ENCODE data around the gene PHYHD1. TPM values are rescaled to one million over a fixed set of nuclear protein-coding genes. Genes with fewer than 3 reads are reported as not detected.
"Not testable (repeated sequence)": the region's sequence is repeated elsewhere in the genome, so short reads cannot be mapped to it uniquely, and the experiment has no call there.

PHYHD1 gene
- total RNA-seq, 3 donors from 2014 or later: 24.3 to 67.0 (median 44.8) TPM

DNA sequence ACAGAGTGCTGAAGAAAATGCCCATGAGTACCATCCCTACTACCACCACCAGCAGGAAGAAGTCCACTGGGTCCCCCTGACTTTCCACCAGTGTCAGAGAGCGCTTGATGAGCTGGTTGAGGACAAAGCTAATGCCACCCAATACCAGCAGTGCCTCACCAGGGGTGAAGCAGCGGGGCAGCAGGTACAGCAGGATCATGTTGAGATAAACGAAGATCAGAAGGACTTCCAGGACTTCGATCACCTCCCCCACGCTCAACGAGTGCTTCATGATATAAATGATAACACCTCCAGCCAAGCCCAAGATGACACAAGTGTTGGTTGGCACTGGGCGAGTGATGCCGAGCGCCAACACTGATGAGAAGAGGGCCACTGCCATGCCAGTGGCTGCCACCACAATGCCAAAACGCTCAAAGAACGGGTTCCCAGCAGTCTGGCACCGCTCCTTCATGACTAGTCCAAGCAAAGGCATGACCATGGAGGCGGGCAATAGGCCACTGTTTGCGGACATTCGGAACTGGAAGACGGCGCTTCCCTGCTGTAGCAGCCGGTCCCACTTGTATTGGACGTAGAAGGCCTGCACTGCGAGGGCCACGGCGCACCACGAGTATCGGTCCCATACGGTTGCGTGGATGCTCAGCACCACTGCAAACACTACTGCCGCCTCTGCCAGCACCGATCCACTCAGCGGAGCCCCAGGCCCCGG is 25.9 kb downstream of the PHYHD1 start:
- no peaks in the 10 kb centered on the region for H3K4me1 ChIP-seq
- H3K36me3 ChIP-seq: no peaks in the 10 kb centered on the region
- peak; percentile 30 to 50 for DNase-seq (ENCODE audit: low spot score in 2 of 2)
- TF ChIP-seq, protein P1, sequence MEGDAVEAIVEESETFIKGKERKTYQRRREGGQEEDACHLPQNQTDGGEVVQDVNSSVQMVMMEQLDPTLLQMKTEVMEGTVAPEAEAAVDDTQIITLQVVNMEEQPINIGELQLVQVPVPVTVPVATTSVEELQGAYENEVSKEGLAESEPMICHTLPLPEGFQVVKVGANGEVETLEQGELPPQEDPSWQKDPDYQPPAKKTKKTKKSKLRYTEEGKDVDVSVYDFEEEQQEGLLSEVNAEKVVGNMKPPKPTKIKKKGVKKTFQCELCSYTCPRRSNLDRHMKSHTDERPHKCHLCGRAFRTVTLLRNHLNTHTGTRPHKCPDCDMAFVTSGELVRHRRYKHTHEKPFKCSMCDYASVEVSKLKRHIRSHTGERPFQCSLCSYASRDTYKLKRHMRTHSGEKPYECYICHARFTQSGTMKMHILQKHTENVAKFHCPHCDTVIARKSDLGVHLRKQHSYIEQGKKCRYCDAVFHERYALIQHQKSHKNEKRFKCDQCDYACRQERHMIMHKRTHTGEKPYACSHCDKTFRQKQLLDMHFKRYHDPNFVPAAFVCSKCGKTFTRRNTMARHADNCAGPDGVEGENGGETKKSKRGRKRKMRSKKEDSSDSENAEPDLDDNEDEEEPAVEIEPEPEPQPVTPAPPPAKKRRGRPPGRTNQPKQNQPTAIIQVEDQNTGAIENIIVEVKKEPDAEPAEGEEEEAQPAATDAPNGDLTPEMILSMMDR (IDR thresholded peaks at IDR 0.05): no peak
- TF ChIP-seq POLR2A (IDR thresholded peaks at IDR 0.05) (no peak), POLR2AphosphoS5 (IDR thresholded peaks at IDR 0.05) (no peak)
- no peaks in the 10 kb centered on the region for H3K9me3 ChIP-seq
- intact Hi-C loops (cut with DNase I; ENCODE audit: low total_unique reads): loop anchor here (5.0 kb wide), 1 partner anchor 1134 kb away; no protein-coding TSS in a partner anchor
- H3K27ac ChIP-seq: peak overlapping the region; percentile 92 to 94
- H3K4me3 ChIP-seq: peak overlapping the region; percentile 89 to 96 (median 94)
- H3K27me3 ChIP-seq: no peaks in the 10 kb centered on the region

DNA sequence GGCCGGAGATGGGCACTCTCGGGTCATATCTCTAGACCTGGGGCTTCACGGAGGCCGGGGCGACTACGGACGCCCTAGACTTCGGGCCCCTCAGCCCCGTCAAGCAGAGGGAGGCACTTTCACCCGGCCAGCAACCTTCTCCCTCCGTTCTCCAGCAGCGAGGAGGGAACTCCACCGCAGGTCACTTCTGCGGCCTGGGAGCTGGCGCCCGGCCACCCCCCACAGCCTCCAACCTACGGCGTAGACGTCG is 26.4 kb downstream of the PHYHD1 start:
- TF ChIP-seq POLR2A (IDR thresholded peaks at IDR 0.05) (no peak), POLR2AphosphoS5 (IDR thresholded peaks at IDR 0.05) (no peak)
- TF ChIP-seq, protein P1 (IDR thresholded peaks at IDR 0.05): no peak
- DNase-seq (ENCODE audit: low spot score in 2 of 2): no peak
- no peaks in the 10 kb centered on the region for H3K9me3 ChIP-seq
- H3K4me3 ChIP-seq: peak overlapping the region; percentile 89 to 96 (median 94)
- intact Hi-C loops (cut with DNase I; ENCODE audit: low total_unique reads): loop anchor here (5.0 kb wide), 1 partner anchor 1135 kb away; no protein-coding TSS in a partner anchor
- peak overlapping the region; percentile 92 to 94 for H3K27ac ChIP-seq
- no peaks in the 10 kb centered on the region for H3K36me3 ChIP-seq
- no peaks in the 10 kb centered on the region for H3K4me1 ChIP-seq
- no peaks in the 10 kb centered on the region for H3K27me3 ChIP-seq

DNA sequence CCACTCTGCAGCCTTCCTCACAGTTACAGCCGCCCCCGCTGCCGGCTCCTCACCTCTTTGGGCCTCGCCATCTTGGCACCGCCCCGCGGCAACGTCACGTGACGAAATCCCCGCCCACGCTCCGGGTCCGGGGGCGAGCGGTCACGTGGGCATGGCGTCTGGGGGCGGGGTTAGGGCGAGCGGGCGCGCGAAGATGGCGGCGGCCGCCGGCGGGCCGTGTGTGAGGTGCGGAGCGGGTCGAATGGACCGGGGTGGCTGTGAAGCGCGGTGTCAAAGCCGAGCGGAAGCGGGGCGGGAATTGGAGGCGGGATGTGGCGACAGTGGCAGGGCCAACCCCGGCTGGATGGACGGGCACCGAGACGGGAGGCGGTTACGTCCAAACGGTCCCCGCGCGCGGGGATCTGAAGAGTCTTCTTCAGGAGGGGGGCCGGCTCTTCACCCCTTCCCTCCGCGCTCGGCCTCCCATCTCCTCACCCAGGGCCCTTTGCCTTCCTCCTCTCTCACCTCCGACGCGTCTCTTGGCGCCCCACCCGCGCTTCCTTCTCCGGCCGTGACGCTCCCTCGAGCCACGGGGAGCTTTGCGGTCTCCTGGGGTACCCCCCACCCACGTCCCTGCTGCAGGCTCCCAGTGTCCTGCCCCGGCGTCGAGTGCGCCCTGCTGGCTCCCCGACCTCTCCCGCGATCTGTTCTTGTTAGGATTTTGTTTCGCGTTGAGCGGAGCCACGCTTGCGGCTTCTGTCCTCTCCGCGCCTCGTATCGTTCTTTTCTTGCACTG is 26.9 kb downstream of the PHYHD1 start, which contains the start of the genes DOLK and NUP188:
Gene DOLK, minus strand, starts transcription at position 77 of the 775 bp plus-strand sequence. CDS start 300 bp downstream, outside the sequence.
Gene NUP188, plus strand, starts transcription at position 173 of the 775 bp plus-strand sequence. Its CDS starts 21 bp downstream, at position 194.
- Histone ChIP-seq H3K9me3 (no peaks in the 10 kb centered on the region), H3K4me3 (peak within 1 kb of the TSS; percentile 89 to 96 (median 94)), H3K27ac (peak within 1 kb of the TSS; percentile 92 to 94), H3K36me3 (no peaks in the 10 kb centered on the region), H3K4me1 (no peaks in the 10 kb centered on the region), H3K27me3 (no peaks in the 10 kb centered on the region)
- peak; percentile 93 to 97 for DNase-seq (ENCODE audit: low spot score in 2 of 2)
- intact Hi-C loops (cut with DNase I; ENCODE audit: low total_unique reads): loop anchor here (5.0 kb wide), 1 partner anchor 1135 kb away; no protein-coding TSS in a partner anchor
- TF ChIP-seq, protein P1 (IDR thresholded peaks at IDR 0.05): peak in 1 of 3 donors; percentile 13
- peak; percentile 86 for TF ChIP-seq POLR2A (IDR thresholded peaks at IDR 0.05)
- peak; percentile 91 to 95 (median 91) for TF ChIP-seq POLR2AphosphoS5 (IDR thresholded peaks at IDR 0.05)

DNA sequence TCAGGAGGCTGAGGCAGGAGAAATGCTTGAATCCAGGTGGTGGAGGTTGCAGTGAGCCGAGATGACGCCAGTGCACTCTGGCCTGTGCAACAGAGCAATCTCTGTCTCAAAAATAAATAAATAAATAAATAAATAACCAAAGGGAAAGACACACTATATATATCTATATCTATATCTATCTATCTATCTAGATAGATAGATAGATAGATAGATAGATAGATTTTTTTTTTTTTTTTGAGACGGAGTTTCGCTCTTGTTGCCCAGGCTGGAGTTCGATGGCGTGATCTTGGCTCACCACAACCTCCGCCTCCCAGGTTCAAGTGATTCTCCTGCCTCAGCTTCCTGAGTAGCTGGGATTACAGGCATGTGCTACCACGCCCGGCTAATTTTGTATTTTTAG is 40.6 kb downstream of the PHYHD1 start:
- H3K4me3 ChIP-seq; intact Hi-C loops (cut with DNase I; ENCODE audit: low total_unique reads); DNase-seq (ENCODE audit: low spot score in 2 of 2); H3K36me3 ChIP-seq; H3K27me3 ChIP-seq; H3K4me1 ChIP-seq; H3K27ac ChIP-seq; H3K9me3 ChIP-seq: not testable (repeated sequence)

DNA sequence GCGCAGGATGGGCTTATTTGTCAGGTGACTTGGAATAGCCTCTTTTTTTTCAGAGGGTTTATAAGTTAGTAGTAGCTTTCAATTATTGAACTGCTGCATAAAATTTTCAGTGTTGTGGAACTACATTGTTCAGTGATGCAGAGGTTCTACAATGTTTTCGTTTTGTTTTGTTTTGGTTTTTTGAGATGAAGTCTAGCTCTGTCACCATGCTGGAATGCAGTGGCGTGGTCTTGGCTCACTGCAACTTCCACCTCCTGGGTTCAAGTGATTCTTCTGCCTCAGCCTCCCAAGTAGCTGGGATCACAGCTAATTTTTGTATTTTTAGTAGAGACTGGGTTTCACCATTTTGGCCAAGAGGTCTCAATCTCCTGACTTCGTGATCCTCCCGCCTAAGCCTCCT is 48.7 kb downstream of the PHYHD1 start:
- H3K36me3 ChIP-seq: no peaks in the 10 kb centered on the region
- H3K27ac ChIP-seq: no peak overlapping the region
- no peaks in the 10 kb centered on the region for H3K4me1 ChIP-seq
- no peak overlapping the region for H3K4me3 ChIP-seq
- H3K9me3 ChIP-seq: no peaks in the 10 kb centered on the region
- no peaks in the 10 kb centered on the region for H3K27me3 ChIP-seq
- DNase-seq (ENCODE audit: low spot score in 2 of 2): no peak
- intact Hi-C loops (cut with DNase I; ENCODE audit: low total_unique reads): no loop called here
- TF ChIP-seq POLR2AphosphoS5 (IDR thresholded peaks at IDR 0.05) (no peak), POLR2A (IDR thresholded peaks at IDR 0.05) (no peak)
- TF ChIP-seq, protein P1 (IDR thresholded peaks at IDR 0.05): no peak
